Esophagus mucosa (tissue), 1 donor: ENCODE results near the gene ADGRF4. TPM values are rescaled to one million over a fixed set of nuclear protein-coding genes. Genes with fewer than 3 reads are reported as not detected.
A peak's percentile ranks its signal among the peaks of the same experiment; 100 is the strongest.

Experiments used
- ATAC-seq: fragments of 200-7000 bp; cut with Tn5 transposase; one replicate; pipeline ENCODE4 v1.9.1; 2020
- total RNA-seq: library from RNA; stranded (reverse); gene quantifications from one replicate; pipeline ENCODE4 v1.2.4, GENCODE V29; 2023
- donor health status: DM: yes; HTN: yes; CAD: no.

Gene ADGRF4, protein sequence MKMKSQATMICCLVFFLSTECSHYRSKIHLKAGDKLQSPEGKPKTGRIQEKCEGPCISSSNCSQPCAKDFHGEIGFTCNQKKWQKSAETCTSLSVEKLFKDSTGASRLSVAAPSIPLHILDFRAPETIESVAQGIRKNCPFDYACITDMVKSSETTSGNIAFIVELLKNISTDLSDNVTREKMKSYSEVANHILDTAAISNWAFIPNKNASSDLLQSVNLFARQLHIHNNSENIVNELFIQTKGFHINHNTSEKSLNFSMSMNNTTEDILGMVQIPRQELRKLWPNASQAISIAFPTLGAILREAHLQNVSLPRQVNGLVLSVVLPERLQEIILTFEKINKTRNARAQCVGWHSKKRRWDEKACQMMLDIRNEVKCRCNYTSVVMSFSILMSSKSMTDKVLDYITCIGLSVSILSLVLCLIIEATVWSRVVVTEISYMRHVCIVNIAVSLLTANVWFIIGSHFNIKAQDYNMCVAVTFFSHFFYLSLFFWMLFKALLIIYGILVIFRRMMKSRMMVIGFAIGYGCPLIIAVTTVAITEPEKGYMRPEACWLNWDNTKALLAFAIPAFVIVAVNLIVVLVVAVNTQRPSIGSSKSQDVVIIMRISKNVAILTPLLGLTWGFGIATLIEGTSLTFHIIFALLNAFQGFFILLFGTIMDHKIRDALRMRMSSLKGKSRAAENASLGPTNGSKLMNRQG
- 13.6 TPM for total RNA-seq

DNA sequence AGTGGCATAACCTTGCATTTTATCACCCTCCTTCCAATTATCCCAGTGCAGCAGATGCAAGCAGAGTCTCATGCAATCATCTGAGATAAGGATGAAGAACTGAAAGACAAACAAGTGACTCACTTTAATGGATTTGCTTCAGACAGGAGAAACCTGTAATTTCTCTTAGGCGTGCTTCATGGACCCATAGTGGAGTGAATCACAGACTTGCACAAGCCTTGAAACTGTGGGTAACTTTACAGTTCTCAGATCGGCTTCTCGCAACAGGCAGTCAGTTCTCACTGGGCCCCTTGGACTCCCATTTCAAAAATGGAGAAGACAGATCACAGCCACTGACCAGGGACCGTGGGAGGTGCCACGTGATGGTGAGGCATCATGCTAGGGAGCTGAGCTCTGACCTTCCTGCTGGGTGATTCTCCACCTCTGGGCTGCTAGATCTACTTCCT, at the start of gene ADGRF4:
Gene ADGRF4 (plus strand): TSS at position 239 of the 446 bp plus-strand sequence. CDS start 8,666 bp downstream, outside the sequence.
- peak; percentile 86 for ATAC-seq

DNA sequence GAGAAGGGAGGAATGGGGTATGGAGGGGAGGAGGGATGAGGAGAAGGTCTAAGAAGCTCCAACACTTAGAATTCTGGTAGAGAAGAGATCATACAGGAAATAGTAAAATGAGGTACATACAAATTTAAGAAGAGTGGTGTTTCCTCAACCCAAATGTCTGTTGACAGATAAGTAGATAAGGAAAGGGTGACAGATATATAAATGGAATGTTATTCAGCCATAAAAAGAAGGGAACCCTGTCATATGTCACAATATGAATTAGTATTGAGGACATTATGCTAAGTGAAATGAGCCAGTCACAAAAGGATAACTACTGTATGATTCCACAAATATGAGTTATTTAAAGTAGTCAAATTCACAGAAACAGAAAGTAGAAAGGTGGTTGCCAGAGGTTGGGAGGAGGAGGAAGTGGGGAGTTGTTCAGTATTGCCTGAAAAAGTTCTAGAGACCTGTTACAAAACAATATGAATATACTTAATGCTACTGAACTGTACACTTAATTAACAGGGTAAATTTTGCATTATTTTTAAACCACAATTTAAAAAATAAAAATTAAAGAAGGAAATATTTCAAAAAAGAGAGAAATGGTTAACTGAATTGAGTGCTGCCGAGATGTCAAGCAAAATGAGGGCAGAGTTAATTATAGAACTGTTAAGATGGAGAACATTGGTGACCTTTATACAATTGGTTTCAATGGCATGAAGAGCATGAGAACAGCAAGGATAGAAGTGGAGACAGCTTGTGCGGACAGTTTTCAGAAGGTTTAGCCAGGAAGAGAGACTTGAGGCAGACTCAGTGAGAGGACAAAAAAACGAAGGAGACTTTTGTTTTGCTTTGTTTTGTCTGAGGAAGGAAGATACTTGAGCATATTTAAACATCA, 47.6 kb upstream of the ADGRF4 start:
- no peak for ATAC-seq

DNA sequence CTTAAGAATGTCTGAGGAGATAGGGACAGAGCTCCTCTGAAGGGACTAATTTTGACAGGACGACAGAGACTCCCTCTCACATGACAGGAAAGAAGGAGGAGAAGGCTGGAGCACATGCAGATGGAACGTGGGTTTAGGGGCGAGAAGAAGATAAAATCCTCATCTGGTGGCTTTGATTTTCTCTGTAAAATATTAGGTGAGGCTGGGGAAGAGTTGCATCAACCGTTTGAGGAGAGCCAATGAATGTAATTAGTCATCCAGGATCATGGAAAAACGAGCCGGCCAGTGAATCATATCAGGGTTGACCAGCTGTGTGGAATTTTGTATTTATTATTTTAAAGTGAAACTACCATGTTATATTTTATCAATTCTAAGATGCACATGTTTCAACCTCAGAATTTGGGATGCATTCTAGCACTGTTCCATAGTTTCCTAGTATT, 46.9 kb upstream of the ADGRF4 start:
- no peak for ATAC-seq

DNA sequence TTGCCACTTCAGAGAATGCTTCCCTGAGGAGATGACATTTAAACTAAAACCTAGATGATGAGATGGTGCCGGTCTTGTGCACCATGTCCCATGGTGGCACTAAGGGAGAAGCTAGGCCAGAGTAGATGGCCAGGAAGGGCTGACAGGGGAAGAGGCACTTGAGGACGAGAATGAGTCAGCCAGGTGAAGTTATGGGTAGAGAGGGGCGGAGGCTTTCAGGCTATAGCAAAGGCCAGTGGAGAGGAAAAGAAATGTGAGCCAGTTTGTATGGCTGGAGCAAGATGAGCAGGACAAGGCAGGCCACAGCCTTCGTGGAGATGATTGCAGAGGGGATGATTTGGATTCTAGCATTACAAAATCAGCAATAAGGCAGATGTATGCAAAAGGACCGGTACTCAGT, 44.7 kb upstream of the ADGRF4 start:
- ATAC-seq = peak; percentile 44

DNA sequence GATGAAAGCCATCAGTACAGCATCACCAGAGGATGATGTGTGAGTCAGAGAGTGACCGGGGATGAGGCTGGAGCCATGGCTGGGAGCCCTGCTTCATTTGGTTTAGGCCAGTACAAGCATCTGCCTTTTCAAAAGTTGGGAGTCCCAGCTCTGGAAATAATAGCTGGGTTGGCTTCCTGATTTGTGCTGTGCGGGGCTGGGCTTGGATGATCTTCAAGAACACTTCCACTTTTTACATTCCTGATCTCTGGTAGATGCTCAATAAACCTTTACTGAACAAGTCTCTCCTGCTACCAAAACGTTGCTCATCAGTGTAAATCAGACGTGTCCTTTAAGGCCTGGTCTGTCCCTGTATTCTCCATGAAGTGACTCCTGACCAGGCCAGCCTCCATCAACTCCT, 44.1 kb upstream of the ADGRF4 start:
- peak; percentile 3 for ATAC-seq

DNA sequence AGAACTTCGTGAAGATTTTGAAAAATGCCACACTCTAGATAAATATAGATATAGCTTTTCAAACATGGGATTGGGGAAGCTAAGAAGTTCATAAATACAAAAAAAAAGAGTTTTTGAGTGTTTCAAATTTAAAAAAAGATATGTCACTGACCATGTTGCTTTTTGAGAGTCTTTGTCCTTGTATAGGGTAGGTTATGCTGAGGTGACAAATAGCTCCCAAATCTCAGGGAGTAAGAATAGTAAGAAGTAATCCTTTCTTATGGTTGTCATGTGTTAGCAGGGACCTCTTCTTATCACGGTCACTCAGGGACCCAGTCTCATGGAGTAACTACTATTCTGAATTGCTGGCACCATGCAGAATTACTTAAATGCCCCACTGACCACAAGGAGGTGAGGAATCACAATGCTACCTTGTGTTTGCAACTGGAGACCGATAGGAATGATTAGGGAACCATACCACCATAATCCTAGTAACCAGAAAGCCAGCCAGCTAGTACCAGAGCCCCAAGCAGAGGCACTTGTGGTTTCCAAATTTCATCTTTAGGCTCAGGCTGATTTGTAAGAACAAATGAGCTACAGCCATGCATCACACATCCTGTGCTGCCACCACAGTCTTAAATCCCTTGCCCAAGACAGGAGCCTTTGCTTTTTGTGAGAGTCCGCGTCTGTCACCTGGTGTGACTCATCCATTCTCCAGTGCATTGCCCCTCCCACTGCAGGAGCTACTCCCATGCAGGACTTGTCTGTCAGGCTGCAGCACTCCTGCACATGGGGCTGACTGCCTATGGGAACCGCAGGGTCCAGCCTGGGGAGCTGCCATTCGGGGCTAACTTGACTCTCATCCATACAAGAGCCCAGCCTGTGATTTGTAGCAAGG, 42.4 kb upstream of the ADGRF4 start:
- peak; percentile 98 for ATAC-seq

DNA sequence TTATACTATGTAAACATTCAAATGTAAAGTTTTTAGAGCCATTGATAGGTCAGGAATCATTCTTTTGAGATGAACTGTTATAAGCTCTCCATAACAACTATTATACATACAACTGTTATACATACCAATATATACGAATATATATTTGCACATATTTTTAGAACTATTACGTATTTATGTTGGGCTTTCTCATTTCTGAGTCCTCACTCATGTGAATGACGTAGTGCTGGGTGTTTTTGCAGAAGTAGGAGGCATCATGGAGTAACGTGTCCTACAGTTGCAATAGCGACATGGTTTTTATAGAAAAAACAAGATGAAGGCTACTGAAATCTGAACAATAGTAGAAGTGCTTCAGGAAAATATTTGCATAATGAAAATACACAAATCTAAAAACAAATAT, 36.4 kb upstream of the ADGRF4 start:
- no peak for ATAC-seq

DNA sequence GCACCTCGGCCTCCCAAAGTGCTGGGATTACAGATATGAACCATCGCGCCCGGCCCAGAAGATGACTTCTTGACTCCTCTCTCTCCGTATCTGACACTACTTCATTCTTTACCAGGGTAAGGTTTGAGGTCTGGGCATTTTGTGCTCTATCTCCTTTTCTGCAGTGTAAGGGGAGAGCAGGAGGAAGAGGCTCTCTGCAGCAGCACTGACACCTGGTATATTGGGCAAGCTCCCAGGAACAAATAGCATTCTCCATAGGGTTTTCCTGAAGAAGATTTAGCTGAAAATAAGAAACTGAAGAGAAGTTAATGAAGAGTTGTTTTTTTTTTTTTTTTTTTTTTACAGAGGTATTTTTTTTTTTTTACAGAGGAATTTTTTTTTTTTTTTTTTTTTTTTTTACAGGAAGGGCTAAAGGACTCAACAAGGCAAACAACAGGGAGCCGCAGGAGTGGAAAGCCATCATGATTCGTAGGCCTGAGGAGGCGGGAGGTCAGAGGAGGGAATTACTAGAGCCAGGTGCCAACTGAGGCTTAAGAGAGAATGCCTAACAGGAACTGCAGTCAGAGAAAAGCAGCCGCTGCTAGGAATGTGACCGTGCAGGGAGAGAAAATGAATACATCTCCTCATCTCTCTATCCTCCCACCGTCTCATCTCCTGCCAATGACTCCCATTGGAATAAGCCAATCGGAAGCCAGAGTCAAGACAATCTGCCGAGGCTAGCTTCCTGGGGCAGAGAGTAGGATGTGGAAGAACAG, 34.7 kb upstream of the ADGRF4 start:
- peak; percentile 50 for ATAC-seq

DNA sequence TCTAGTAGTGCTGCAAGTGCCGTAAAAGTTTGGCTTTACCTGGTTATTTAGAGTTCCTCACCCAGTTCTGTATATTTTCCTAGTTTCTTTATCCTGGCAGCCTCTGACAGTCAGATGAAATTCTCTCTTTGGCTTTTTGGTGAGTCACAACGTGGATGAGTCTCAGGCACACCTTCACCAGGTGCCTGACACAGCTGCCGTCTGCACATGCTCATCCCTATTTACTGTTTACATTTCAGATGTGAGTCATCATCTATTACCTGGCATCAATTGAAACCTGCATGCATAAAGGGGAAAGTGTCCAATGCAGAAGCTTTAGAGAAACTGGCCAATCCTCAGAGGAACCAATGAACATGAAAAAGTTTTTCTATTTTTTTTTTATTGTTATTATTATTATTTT, 33.3 kb upstream of the ADGRF4 start:
- ATAC-seq = peak; percentile 97

DNA sequence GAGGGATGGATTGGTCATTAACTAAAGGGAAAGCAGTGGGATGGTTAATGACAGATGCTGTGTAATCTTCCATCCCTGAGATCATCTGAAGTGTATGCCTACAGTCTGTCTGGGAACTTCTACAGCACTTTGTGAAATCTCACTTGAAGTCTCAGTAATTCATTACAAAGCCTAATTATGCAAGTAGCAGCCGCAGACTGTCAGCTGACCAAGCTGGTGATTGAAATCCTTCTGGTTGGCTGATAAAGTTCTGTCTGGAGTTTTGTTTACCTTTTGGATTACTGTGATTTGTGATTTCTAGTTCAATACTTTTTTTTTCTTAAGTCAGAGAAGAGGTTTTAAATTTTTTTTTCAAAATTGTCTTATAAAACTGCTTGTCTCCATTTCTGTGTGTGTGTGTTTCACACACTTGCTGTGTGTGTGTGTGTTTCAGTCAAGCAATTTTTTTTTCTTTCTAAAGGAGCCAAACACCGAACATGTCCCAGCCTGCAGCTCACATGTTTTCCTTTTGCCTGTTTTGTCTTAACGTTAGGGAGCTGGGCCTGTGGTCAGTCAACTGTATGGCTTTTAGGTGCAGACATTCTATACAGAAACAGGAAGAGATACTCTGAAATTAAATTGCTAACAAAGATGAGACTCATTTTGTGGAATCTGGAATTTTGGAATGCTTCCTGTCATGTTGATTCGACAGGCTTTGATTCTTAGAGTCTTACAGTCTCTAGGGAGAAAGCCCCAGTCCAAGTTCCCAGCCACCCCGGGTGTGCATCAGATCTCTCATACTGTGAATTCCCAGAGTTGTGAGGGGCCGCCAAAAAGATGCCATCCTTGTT, 28.5 kb upstream of the ADGRF4 start:
- ATAC-seq = peak; percentile 58

DNA sequence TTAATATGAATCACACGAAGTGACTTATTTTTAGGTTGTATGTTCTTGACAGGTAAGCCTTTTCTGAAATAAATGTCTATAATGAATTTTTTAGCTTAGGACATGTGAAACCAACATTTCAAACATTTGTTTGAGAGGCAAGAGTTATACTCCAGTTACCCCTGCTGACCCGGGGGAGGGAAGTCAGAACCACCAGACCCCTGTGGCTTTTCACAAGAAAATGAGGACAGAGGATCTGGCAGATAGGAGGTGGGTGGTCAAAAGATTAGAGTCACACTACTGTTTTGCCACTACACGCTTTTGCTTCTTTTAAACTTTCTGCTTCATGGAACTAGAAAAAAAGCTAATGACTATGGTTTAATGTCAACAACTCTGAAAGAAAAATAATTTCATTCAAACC, 27.5 kb upstream of the ADGRF4 start:
- no peak for ATAC-seq

DNA sequence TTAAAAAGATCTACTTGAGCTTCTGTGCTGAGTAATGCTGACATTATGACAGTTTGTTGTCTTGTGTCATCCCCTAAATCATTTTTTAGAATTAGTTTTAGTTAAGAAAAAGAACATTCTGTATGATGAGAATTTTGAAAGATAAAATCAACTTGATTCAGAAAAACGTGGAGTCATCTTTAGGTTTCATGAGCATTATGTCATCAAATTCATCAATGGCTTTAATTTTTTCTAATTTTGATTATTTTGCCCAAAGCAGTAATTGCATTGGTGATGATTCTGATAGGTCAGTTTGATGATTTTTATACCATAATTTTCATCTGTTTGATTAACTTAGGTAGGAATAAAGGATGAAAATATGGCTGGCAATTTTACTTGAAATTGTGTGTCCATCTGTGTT, 26.6 kb upstream of the ADGRF4 start:
- no peak for ATAC-seq

DNA sequence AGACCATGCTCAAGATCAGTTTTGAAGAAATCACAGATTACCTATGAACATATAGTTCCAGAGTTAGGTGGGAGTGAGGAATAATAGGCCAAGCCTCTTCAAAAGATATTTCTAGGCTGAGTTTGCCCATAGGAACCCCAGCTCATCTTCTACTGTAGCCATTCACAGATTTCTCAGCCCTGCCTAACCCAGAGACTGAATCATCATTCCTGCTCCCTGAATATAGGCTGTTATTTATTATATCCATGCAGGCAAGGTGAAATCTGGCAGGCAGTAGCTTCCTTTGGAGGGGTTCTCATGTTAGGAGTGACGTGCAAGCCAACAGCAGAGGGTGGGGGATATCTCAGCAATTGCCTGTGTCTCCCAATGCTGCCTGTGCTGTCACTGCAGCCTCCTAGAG, 25.6 kb upstream of the ADGRF4 start:
- no peak for ATAC-seq

DNA sequence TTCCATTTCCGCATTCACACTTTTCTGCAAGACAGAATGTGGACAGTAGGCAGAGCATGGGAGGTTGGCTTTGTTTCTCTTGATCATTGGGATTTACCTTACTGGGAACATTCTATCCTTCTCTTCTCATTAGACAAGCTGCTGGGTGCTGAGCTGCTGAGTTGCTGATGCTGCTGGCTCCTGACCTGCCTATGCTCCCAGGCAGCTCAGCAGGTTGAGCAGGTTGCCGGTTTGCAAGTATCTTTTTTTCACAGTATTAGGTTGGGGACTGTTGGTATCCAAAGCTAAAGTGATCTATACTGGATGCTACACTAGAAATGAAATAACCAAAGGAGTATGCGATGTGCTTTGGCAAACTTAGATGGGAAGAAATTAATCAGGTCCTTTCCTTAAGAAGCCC, 23.7 kb upstream of the ADGRF4 start:
- ATAC-seq = peak; percentile 70

DNA sequence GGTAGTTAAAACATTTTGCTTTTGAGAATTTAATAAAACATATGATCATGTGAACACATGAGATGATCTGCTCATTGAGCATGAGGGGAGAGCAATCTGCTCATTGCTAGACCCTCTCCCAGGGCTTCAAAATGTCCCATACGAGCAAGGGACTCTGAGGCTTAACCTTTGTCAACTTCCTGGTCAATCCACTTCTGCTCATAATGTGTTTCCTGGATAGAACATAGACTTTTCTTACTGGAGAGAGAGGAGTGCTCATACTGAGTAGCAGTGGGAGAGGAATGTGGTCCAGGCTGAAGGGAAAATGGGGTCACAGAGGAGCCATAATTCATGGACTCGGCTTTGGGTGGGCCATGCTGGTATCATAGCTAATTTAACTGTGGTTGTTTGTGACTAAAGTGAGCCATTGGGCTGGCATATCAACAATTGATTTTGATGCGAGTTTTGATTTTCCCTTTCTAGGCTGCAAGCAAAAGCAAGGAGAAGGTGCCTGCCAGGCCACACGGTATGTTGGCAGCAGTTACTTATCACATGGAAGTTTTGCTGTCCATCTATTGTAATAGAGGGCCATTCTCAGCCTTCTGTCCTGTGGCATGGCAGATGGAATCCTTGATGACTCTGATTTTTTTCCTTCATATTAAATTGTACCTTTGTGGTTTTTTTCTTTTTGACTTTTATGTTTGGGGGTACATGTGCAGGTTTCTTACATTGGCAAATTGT, 20.8 kb upstream of the ADGRF4 start:
- ATAC-seq = no peak

DNA sequence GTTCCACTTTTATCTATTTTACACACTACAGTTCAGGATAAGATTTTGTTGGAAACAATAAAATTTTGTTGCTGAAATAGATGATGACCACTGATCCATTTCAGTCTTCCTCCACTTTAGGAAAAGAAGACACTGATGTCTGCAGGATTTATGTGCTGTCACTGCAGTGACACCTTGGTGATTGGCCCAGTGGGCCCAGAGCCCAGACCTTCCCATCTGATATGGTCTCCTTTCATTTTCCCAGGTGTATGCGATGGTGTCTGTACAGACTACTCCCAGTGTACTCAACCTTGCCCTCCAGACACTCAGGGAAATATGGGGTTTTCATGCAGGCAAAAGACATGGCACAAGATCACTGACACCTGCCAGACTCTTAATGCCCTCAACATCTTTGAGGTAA, 19.6 kb upstream of the ADGRF4 start:
- no peak for ATAC-seq

DNA sequence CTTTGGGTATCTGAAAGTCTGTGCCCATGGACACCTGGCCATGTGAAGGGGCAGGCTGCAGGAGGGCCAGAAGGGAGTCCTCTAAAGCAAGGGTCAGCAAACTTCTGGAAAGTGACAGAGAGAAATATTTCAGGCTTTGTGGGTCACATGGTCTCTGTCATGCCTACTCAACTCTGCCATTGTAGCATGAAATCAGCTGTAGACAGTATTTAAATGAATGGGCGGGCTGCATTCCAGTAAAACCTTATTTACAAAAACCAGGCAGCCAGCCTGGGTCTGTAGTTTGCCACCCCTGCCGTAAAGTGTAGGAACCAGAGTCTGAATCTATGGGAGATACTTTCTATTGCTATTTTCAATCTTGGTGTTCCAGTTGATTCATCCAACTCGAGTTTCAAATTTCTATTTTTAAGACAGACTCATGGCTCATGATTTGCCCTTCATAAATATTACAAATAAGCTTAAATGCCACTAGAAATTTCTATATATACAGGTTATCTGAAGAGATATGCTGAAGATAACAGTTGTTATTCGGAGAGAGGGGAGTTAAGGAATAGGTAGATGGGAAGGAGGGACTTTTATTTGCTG, 19.0 kb upstream of the ADGRF4 start:
- no peak for ATAC-seq

DNA sequence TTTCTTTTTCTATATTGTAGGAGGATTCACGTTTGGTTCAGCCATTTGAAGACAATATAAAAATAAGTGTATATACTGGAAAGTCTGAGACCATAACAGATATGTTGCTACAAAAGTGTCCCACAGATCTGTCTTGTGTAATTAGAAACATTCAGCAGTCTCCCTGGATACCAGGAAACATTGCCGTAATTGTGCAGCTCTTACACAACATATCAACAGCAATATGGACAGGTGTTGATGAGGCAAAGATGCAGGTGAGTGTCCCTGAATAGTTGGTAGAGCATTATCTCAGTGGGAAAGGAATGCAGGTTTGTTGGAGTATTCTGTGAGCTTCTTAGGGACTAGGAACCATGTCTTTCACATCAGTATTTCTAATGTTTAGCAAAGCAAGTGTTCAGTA, 18.3 kb upstream of the ADGRF4 start:
- no peak for ATAC-seq

DNA sequence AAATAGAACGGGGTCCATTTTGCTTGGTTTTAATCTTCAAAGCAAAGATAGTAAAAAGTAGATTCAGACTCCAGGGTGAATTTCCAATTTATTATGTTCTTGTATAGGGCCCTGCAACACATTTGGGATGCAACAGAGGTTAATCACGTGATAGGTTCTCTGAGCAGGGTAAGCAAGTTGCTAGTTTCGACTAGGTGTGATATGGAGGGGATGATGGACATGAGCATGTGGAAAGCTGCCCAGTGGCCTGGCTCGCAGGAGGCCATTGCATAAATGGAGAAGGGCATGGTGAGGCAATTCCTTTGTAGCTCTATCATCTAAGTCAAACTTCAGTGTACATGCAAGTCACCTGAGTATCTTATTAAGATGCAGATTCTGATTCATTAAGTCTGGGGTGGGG, 17.7 kb upstream of the ADGRF4 start:
- no peak for ATAC-seq
